Stomach (tissue), 19 donors: ENCODE data around the gene KIR3DL2. TPM values are rescaled to one million over a fixed set of nuclear protein-coding genes. Genes with fewer than 3 reads are reported as not detected.
"Not testable (repeated sequence)": the region's sequence is repeated elsewhere in the genome, so short reads cannot be mapped to it uniquely, and the experiment has no call there.

Experiments
- DNase-seq, 2 donors: peaks; one replicate each; pipeline versions ENCODE4 v3.0.0 to v3.0.0-alpha.2; 2013 to 2019
- H3K27ac ChIP-seq, 5 donors: fragments of 200-600 bp in 4 of 5; sonication (generic) in 4 of 5; one replicate each; pipeline ENCODE4 v1.5.1; 2013 to 2019; ENCODE audit warnings: mild to moderate bottlenecking in 1 of 5, moderate library complexity in 1 of 5
- H3K27me3 ChIP-seq, 3 donors: fragments of 200-600 bp; sonication (generic); one replicate each; pipeline ENCODE4 v1.5.1; 2017 to 2019; ENCODE audit warnings: mixed run types in 1 of 3
- H3K36me3 ChIP-seq, 4 donors: fragments of 200-600 bp; sonication (generic); 1 replicate in 3 of 4; 2 replicates in 1 of 4; pipeline ENCODE4 v1.5.1; 2016 to 2019
- H3K4me1 ChIP-seq, 4 donors: fragments of 200-600 bp; sonication (generic); one replicate each; pipeline ENCODE4 v1.5.1; 2016 to 2019
- H3K4me3 ChIP-seq, 4 donors: fragments of 200-600 bp; sonication (generic) in 3 of 4; one replicate each; pipeline ENCODE4 v1.5.1; 2016 to 2019; ENCODE audit warnings: mild to moderate bottlenecking in 1 of 4
- H3K9me3 ChIP-seq, 4 donors: fragments of 200-600 bp; sonication (generic); one replicate each; pipeline ENCODE4 v1.5.1; 2016 to 2019
- CTCF ChIP-seq, 7 experiments: fragments of 450-650 bp in 4 of 7; fragments of 200-600 bp in 3 of 7; sonication (generic) in 3 of 7; IDR thresholded peaks; one replicate each; pipeline ENCODE4 v1.5.1; 2016 to 2019; ENCODE audit warnings: antibody characterized with exemption in 7 of 7, control low read depth in 2 of 7, mild to moderate bottlenecking in 1 of 7
- EP300 ChIP-seq: sonication (generic); formaldehyde crosslinking; IDR thresholded peaks from one replicate; pipeline ENCODE4 v1.6.1; 2017; ENCODE audit warnings: antibody characterized with exemption
- POLR2A ChIP-seq, 4 donors: fragments of 450-650 bp; IDR thresholded peaks; one replicate each; pipeline ENCODE4 v1.6.1; 2016; ENCODE audit warnings: antibody characterized with exemption in 4 of 4, control low read depth in 2 of 4, mild to moderate bottlenecking in 1 of 4, moderate library complexity in 1 of 4
- POLR2AphosphoS5 ChIP-seq, 3 donors: sonication (generic); formaldehyde crosslinking; IDR thresholded peaks; one replicate each; pipeline ENCODE4 v1.6.1; 2016; ENCODE audit warnings: antibody characterized with exemption in 3 of 3
- WGBS, 5 donors: extraction: QIAGEN DNeasy Blood & Tissue Kit in 3 of 5; methylation state at CpG; one replicate each; pipeline versions ENCODE4 v1.1.5 to v1.1.7; 2013 to 2018; 5-methylcytosine and 5-hydroxymethylcytosine counted together
- intact Hi-C: fragments of 100-400 bp; cut with DNase I; formaldehyde crosslinking; loops from one replicate; pipeline ENCODE4 v1.15.1; 2023; ENCODE audit warnings: low total_unique reads
- long read RNA-seq, 10 donors: transcript quantifications; one replicate each; lab custom pipeline, GENCODE V29; 2026
- polyA plus RNA-seq, 3 donors: library from polyadenylated mRNA; stranded (reverse); fragments of 200-250 nt; gene quantifications; one replicate each; pipeline ENCODE4 v1.2.3, GENCODE V29; 2013
- total RNA-seq, 5 donors: library from RNA; depleted of rRNA; stranded (reverse); fragments of >200 nt; gene quantifications; one replicate each; pipeline versions ENCODE4 v1.1.0 to v1.2.3, GENCODE V29; 2014 to 2016
- donor health status: healthy with polysubstance abuse.
- donor health status: Bipolar disorder and iron deficiency.
- donor health status: healthy.

The KIR3DL2 gene
- total RNA-seq (not detected), polyA plus RNA-seq (not detected)
- long read RNA-seq, donor 1 = 0 reads
- long read RNA-seq, donor 2 = 0 reads
- long read RNA-seq, donor 3 = 0 reads
- long read RNA-seq, donor 4 = 0 reads
- long read RNA-seq, donor 5 = 0 reads
- long read RNA-seq, donor 6 = 0 reads
- long read RNA-seq, donor 7 = 0 reads
- long read RNA-seq, donor 8 = 0 reads
- long read RNA-seq, donor 9 = 0 reads
- long read RNA-seq, donor 10 = 0 reads

- intact Hi-C loops, H3K27me3 ChIP-seq, H3K4me1 ChIP-seq, DNase-seq, H3K4me3 ChIP-seq, H3K27ac ChIP-seq, H3K36me3 ChIP-seq, H3K9me3 ChIP-seq: not testable (repeated sequence)
- 82 to 87% (median 84%) methylated on average over 12 to 16 of the region's 16 CpGs for WGBS, 5 donors
Observed at GRCh38 chr19:54850061-54850640, at the start of gene KIR3DL2. Gene KIR3DL2, plus strand, starts transcription at chr19:54850443. Its CDS starts 33 bp downstream, at chr19:54850476.

GRCh38 chr19:54803410-54803809 is 46.8 kb upstream of the KIR3DL2 start, which contains the start of gene KIR2DL4:
Gene KIR2DL4, plus strand, starts transcription at chr19:54803610. Its CDS starts 42 bp downstream, at chr19:54803652.
- 80 to 85% (median 83%) methylated on average over 10 of the region's 10 CpGs for WGBS, 5 donors
- intact Hi-C loops = no loop called here
- TF ChIP-seq EP300 (no peak), POLR2A (IDR thresholded peaks at IDR 0.05) (no peak), POLR2AphosphoS5 (IDR thresholded peaks at IDR 0.05) (no peak), CTCF (IDR thresholded peaks at IDR 0.05) (no peak)

DNA sequence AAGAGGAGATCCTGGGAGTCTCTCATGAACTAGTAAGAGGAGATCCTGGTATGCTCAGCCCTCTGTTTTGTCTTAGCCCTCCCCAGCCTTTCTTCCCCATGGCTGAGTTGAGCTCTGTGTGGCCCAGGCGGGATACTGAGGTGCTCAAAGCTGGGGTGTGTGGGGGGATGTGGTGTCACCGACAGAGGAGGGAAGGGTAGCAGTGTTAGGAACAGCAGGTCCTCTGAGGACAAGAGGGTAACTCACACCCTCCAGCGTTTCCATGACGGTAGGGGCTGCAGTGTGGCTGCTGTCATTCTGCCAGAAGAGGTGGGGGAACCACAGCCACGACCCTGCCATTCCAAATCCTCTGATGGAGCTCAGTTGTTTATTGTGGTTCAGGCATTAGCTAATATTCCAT is 46.1 kb upstream of the KIR3DL2 start:
- DNase-seq = no peak
- Histone ChIP-seq H3K27ac (no peak overlapping the region), H3K4me1 (no peaks in the 10 kb centered on the region), H3K27me3 (peaks cover 0 to 19% (median 4%) of the 10 kb centered on the region in 3 donors), H3K9me3 (peaks cover 0 to 5% (median 0%) of the 10 kb centered on the region in 4 donors), H3K36me3 (no peaks in the 10 kb centered on the region), H3K4me3 (no peak overlapping the region)
- intact Hi-C loops = no loop called here
- WGBS, 5 donors = 55 to 64% (median 60%) methylated on average over 5 of the region's 5 CpGs
- TF ChIP-seq EP300 (no peak), CTCF (IDR thresholded peaks at IDR 0.05) (no peak), POLR2A (IDR thresholded peaks at IDR 0.05) (no peak), POLR2AphosphoS5 (IDR thresholded peaks at IDR 0.05) (no peak)

More at GRCh38 chr19:54803410-54803809, 46.8 kb upstream of the KIR3DL2 start, which contains the start of gene KIR2DL4:
- Histone ChIP-seq H3K9me3 (no peaks in the 10 kb centered on the region), H3K27me3 (peaks cover 0 to 19% (median 0%) of the 10 kb centered on the region in 3 donors), H3K4me1 (no peaks in the 10 kb centered on the region), H3K36me3 (no peaks in the 10 kb centered on the region), H3K4me3 (no peak within 1 kb of the TSS), H3K27ac (no peak within 1 kb of the TSS)
- no peak for DNase-seq

GRCh38 chr19:54804571-54804970 is 45.7 kb upstream of the KIR3DL2 start:
- no peak for TF ChIP-seq POLR2AphosphoS5 (IDR thresholded peaks at IDR 0.05)
- WGBS, 5 donors = 87 to 93% (median 91%) methylated on average over 10 of the region's 10 CpGs
- peaks cover 0 to 5% (median 1%) of the 10 kb centered on the region in 4 donors for H3K9me3 ChIP-seq
- H3K27me3 ChIP-seq = peaks cover 0 to 19% (median 4%) of the 10 kb centered on the region in 3 donors
- intact Hi-C loops = no loop called here
- H3K4me3 ChIP-seq = no peak overlapping the region
- H3K4me1 ChIP-seq = no peaks in the 10 kb centered on the region
- H3K36me3 ChIP-seq = no peaks in the 10 kb centered on the region
- no peak for DNase-seq
- no peak overlapping the region for H3K27ac ChIP-seq

GRCh38 chr19:54805665-54806515 is 44.4 kb upstream of the KIR3DL2 start:
- no peak for DNase-seq
- Histone ChIP-seq H3K27me3 (peaks cover 0 to 19% (median 4%) of the 10 kb centered on the region in 3 donors), H3K9me3 (peaks cover 0 to 6% (median 2%) of the 10 kb centered on the region in 4 donors), H3K4me1 (no peaks in the 10 kb centered on the region), H3K27ac (no peak overlapping the region), H3K4me3 (no peak overlapping the region), H3K36me3 (no peaks in the 10 kb centered on the region)
- intact Hi-C loops = no loop called here
- 76 to 88% (median 82%) methylated on average over 8 to 14 of the region's 14 CpGs for WGBS, 5 donors
- TF ChIP-seq POLR2A (IDR thresholded peaks at IDR 0.05) (no peak), EP300 (no peak), POLR2AphosphoS5 (IDR thresholded peaks at IDR 0.05) (no peak), CTCF (IDR thresholded peaks at IDR 0.05) (no peak)
